H1 (cell line): ENCODE data around the gene PRRT2. TPM values are rescaled to one million over a fixed set of nuclear protein-coding genes. Genes with fewer than 3 reads are reported as not detected.

Experiments used
- CBX5 ChIP-seq: fragments of 300-800, 300-1000 bp; sonication (generic); IDR thresholded peaks from 2 replicates; pipeline ENCODE4 v1.7.1; 2016; ENCODE audit warnings: antibody characterized with exemption, low read length, low read depth
- CBX8 ChIP-seq: fragments of 300-800, 300-1000 bp; sonication (generic); IDR thresholded peaks from 2 replicates; pipeline ENCODE4 v1.7.1; 2016; ENCODE audit warnings: low read depth, low read length, borderline replicate concordance
- FOSL1 ChIP-seq: IDR thresholded peaks from 2 replicates; pipeline ENCODE4 v1.6.1; 2011; ENCODE audit warnings: mild to moderate bottlenecking, low read depth, low read length, moderate library complexity; ENCODE audit not compliant: insufficient read depth
- JUND ChIP-seq: IDR thresholded peaks from 2 replicates; pipeline ENCODE4 v1.6.1; 2011; ENCODE audit warnings: mild to moderate bottlenecking, improper control_type of control experiment, low read length
- KDM1A ChIP-seq: fragments of 200-600, 300-600 bp; sonication (generic); IDR thresholded peaks from 2 replicates; pipeline ENCODE4 v1.7.1; 2016; ENCODE audit warnings: mild to moderate bottlenecking, low read length, borderline replicate concordance
- KDM4A ChIP-seq: IDR thresholded peaks from one replicate; pipeline ENCODE4 v1.7.1; 2012; ENCODE audit warnings: low read depth, mild to moderate bottlenecking, moderate library complexity, low read length, inconsistent platforms; ENCODE audit not compliant: severe bottlenecking
- POLR2A ChIP-seq, 2 experiments: IDR thresholded peaks; 1 replicate in 1 of 2; 2 replicates in 1 of 2; pipeline ENCODE4 v1.6.1; 2011; ENCODE audit warnings: low read depth in 2 of 2, low read length in 2 of 2, mild to moderate bottlenecking in 2 of 2; ENCODE audit errors: control extremely low read depth in 1 of 2
- RXRA ChIP-seq: IDR thresholded peaks from 2 replicates; pipeline ENCODE4 v1.6.1; 2011; ENCODE audit warnings: low read depth, mild to moderate bottlenecking, low read length, moderate library complexity; ENCODE audit not compliant: insufficient read depth
- SIN3A ChIP-seq, 2 experiments: IDR thresholded peaks in 1 of 2; conservative IDR thresholded peaks in 1 of 2; 2 replicates each; pipeline ENCODE4 v1.6.1; 2011 to 2012; ENCODE audit warnings: low read length in 2 of 2, improper control_type of control experiment in 1 of 2, low read depth in 1 of 2, mild to moderate bottlenecking in 1 of 2
- SP4 ChIP-seq: IDR thresholded peaks from 2 replicates; pipeline ENCODE4 v1.6.1; 2012; ENCODE audit warnings: low read length, inconsistent platforms
- SUZ12 ChIP-seq: fragments of 200-600 bp; sonication (generic); IDR thresholded peaks from 2 replicates; pipeline ENCODE4 v1.6.1; 2012; ENCODE audit warnings: mild to moderate bottlenecking, inconsistent platforms, low read length, moderate library complexity, mixed read lengths
- TCF12 ChIP-seq: IDR thresholded peaks from 2 replicates; pipeline ENCODE4 v1.6.1; 2011; ENCODE audit warnings: low read depth, mild to moderate bottlenecking, low read length
- TEAD4 ChIP-seq: IDR thresholded peaks from 2 replicates; pipeline ENCODE4 v1.6.1; 2012; ENCODE audit warnings: low read depth, low read length, inconsistent platforms, mixed read lengths
- polyA plus RNA-seq, 7 experiments: library from polyadenylated mRNA; depleted of rRNA in 3 of 7; stranded (reverse) in 5 of 7; unstranded in 2 of 7; fragments of >200 nt in 5 of 7; fragments of 200-250 nt in 2 of 7; gene quantifications; 1 replicate in 5 of 7; 2 replicates in 1 of 7; 4 replicates in 1 of 7; pipeline versions ENCODE4 v1.2.1 to v1.2.3, GENCODE V29; 2011 to 2013; ENCODE audit warnings: missing spikeins in 2 of 7, mixed read lengths in 2 of 7
- total RNA-seq: library from RNA; stranded (reverse); fragmentation: NEBNext Ultra II Directional; extraction: Animal tissue kit (Norgen Biotek cat#: 25700); gene quantifications from 2 replicates; pipeline ENCODE4 v1.2.1, GENCODE V29; 2021
- TF ChIP-seq, protein P1 (sequence below): IDR thresholded peaks from 2 replicates; pipeline ENCODE4 v1.6.1; 2012; ENCODE audit warnings: inconsistent platforms

The PRRT2 gene
- total and polyA plus RNA-seq, 2 of the 8 experiments (the other 6 are each of a cell fraction or from before 2014, with no cell fraction given) = 12.8 to 32.6 TPM

DNA sequence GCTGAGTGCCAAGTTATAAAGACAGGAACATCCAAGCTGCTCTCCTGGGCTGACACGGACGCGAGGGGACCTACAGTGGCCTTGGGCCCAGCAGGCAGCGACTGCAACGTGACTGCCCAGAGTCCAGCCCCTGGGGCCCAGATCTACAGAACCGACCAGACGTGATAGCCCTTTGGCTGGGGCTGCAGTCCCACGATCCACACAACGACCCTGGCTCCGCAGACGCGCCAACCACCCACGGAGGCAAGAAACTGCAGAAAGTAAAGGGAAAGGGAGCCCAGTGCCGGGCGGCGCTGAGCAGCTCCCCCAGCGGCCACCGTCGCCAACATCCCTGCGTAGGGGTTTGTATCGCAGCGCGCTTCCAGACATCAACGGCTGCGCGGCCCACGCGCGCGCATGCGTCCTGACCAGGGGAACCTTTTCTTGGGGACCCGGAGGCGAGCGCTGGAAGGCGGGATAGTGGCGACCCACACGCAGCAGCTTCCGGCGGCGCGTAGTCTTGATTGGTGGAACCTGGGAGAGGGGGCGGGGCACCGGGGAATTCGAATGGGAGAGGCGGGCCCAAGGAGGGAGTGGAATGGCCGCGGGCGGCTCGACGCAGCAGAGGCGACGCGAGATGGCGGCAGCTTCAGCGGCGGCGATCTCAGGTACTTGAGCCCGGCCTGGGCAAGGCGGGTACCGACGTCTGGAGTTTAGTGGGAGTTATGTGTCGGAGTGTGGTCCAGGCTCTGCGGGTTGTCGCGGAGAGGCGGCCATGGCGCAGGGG lies 21.6 kb upstream of the PRRT2 start, which contains the start of gene KIF22 (continued):
- TF ChIP-seq SIN3A (conservative IDR thresholded peaks at IDR 0.05 in 1 of 2, IDR thresholded peaks at IDR 0.05 in 1 of 2; ENCODE audit: low read depth in 1 of 2, low read length in 2 of 2) (peak; percentile 38 to 67; a peak in 1 of 4 replicates), JUND (no peak), CBX8 (no peak), KDM1A (peak; percentile 32; the same call in 1 of the 2 replicates), FOSL1 (no peak), POLR2A (IDR thresholded peaks at IDR 0.05; ENCODE audit: control extremely low read depth in 1 of 2, low read depth in 2 of 2, low read length in 2 of 2) (peak; percentile 65 to 88), SP4 (peak; percentile 92), RXRA (no peak), SUZ12 (no peak), KDM4A (peak; percentile 81), TCF12 (0 out of 2 replicates have a peak, but pooled peaks have one; percentile 55), TEAD4 (peak; percentile 74; the same call in 1 of the 2 replicates), CBX5 (no peak)
- TF ChIP-seq, protein P1, sequence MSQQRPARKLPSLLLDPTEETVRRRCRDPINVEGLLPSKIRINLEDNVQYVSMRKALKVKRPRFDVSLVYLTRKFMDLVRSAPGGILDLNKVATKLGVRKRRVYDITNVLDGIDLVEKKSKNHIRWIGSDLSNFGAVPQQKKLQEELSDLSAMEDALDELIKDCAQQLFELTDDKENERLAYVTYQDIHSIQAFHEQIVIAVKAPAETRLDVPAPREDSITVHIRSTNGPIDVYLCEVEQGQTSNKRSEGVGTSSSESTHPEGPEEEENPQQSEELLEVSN = peak; percentile 73
